T-helper 22 cell (primary cell): ENCODE measurements around the gene OR6S1.
A peak's percentile ranks its signal among the peaks of the same experiment; 100 is the strongest.
"Not testable (repeated sequence)": the region's sequence is repeated elsewhere in the genome, so short reads cannot be mapped to it uniquely, and the experiment has no call there.

Experiments
- DNase-seq: peaks from one replicate; pipeline ENCODE4 v3.0.0-alpha.2; 2020; ENCODE audit warnings: low read depth

Gene OR6S1

DNA sequence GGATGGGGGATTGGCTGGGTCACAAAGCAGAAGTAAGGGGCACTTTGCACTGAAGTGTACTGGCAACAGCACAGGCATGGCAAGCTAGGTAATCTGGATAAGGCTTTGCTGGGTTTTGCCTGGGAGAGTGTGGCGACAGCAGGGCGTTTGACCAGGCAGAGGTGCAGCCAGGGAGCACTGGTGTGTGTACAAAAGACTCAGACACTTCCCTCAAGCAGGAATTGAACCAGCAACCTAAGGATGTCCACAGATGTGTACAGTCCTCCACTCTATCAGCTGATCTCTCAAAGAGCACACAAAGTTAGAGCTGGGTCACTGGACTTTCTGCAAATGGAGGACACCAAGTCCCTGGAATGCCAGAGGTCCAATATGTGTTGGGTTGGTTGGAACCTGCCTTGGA is 27.5 kb upstream of the OR6S1 start:
- no peak for DNase-seq

DNA sequence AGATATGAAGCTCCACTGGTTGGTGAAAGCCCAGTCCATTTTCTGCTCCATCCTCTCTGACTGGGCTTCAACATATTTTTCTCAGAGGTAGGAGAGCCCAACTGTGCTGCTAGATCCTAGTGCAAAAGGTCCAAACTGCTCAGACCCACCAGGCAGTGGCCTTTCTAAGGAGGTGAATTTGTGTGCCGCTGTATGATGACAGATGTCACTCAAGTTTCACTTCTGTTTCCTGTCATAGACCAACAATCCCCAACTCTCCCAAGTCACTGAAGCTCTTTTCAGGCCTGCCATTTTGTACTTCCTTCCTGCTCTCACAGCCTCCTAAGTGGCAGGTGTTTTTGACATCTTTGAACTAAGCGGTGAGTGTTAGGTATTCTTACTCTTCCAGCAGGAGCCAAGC is 26.5 kb upstream of the OR6S1 start:
- no peak for DNase-seq

DNA sequence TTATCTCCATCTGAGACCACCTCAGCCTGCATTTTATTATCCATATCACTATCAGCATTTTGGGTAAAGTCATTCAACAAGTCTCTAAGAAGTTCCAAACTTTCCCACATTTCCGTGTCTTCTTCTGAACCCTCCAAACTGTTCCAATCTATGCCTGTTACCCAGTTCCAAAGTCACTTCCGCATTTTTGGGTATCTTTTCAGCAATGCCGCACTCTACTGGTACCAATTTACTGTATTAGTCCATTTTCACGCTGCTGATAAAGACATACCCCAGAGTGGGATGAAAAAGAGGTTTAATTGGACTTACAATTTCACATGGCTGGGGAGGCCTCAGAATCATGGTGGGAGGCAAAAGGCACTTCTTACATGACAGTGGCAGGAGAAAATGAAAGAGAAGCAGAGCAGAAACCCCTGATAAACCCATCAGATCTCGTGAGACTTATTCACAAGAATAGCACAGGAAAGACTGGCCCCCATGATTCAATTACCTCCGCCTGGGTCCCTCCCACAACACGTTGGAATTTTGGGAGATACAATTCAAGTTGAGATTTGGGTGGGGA is 25.0 kb upstream of the OR6S1 start:
- not testable (repeated sequence) for DNase-seq

DNA sequence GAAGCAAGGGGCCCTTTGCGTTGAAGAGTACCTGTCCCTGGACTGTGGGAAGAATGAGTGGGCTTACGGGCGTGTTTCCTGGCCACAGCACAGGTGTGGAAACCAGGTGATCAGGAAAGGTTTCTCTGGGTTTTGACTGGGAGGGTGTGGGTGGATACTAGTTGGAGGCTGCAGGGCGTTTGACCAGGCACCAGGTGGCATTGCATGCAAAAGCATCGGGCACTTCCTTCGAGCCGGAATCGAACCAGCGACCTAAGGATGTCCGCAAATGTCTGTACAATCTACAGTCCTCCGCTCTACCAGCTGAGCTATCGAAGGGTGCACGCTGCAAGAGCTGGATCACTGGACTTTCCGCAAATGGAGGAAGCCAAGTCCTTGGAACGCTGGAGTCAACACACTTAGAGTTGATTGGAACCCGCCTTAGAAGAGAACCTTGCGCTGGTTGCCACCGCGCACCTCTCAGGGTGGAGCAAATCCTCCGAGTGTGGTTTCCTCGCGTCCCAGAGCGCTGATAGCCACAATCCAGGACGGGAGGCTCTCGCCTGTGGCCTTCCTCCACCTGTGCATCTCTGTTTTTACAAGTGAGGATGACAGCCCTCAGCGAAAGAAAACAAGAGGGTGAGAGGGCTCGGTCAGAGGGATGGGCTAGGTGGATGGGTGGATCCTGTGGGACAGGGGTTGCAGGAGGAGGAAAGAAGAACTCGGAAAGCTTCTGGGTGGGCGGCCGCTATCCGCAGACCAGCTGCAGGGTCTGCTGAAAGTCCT is 21.7 kb upstream of the OR6S1 start:
- peak; percentile 59 for DNase-seq

DNA sequence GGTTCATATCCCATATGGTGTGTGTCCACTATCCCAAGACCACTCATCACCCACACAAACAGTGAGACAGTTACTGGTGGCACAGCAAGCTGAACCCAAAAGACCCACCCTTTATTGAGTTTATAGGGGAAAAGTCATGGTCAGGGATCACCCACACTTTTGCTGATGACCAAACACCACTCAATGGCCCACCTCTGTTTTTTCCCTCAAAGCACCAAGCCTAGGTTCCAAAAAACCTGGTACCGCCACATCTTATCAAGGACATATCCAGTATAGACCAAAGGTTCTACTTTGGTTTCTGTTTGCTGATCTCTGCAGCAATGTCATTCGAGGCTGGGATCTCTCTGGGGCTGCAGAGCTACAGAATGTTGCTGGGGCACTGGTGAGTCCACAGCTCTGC is 19.7 kb upstream of the OR6S1 start:
- DNase-seq: no peak

DNA sequence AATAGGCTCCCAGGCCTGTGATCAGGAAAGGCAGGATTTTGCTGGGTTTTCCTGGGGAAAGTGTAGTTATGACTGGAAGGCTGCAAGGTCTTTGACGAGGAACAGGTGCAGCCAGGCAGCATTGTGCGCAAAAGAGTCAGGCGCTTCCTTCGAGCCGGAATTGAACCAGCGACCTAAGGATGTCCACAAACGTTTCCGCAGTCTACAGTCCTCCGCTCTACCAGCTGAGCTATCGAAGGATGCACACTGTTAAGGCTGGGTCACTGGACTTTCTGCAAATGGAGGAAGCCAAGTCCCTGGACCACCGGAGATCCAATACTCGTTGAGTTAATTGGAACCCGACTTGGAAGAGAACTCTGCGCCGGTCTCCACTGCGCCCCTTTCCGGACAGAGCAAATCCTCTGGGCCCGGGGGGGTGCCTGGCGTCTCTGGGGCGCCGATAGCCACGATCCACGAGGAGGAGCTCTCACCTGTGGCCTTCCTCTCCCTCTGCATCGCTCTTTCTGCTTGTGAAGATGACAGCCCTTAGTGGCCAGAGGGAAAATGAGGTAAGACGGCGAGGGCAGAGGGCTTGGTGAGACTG is 18.4 kb upstream of the OR6S1 start:
- DNase-seq: no peak

DNA sequence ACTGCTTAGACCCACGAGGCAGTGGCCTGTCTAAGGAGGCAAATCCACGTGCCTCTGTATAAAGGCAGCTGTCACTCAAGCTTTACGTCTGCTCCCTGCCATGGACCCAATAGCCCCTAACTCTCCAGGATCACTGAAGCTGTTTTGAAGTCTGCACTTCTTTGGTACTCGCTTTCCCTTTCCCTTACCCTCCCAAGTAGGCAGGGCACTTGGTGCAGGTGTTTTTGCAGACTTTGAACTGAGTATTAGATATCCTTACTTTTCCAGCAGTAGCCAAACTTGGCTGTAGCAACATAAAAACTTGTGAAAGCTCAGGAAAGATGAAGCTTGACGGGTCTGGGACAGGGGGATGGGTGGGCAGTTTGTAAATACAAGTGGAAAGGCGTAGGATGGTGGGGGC is 17.8 kb upstream of the OR6S1 start:
- no peak for DNase-seq

DNA sequence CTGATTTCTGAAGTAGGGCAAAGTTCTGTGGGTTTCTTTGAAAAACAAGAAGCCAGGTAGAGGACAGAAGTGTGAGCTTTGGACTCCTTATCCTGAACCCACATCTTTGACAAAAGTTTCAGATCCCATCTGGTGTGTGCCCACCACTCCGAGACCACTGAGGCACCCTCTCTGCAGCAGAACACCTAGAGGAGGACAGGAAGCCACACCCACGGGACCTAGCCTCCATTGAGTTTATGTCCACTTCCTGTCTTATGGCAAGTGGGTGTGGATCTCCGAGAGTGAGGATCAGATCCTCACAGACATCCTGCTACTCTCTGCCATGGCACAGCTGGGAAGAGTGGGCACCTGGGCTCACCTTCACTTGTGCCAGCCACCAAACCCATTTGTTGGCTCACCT is 16.8 kb upstream of the OR6S1 start:
- no peak for DNase-seq

DNA sequence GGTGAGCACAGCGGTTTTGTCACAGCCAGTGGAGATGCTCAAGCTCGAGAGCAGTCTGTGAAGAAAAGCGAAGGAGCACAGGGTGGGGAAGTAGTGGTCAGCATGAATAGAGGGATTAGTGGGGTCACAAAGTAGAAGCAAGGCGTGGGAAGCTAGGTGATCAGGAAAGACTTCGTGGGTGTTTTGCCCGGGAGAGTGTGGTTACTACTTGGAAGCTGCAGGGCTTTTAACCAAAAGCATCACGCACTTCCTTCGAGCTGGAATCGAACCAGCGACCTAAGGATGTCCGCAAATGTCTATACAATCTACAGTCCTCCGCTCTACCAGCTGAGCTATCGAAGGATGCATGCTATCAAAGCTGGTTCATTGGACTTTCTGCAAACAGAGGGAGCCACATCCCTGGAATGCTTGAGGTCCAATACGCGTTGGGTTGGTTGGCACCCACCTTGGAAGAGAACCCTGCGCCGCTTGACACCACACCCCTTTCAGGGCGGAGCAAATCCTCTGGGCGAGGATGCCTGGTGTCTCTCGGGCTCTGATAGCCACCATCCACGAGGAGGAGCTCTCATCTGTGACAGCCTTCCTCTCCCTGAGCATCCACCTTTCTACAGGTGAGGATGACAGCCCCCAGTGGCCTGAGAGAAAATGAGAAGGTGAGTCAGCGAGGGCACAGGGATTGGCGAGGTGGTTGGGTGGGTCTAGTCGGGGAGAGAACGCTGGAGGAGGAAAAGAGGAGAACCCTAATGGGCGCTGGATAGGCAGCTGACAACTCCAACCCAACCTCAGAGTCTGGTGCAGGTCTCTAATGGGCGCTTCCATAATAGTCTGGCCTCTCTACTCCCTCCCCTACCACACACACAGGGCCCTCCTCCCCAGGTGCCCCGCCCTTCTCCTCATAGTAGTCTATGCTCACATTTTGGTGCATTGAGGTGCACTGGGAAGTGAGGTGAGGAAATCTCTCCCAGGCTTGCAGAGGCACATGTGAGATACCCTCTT is 16.0 kb upstream of the OR6S1 start:
- no peak for DNase-seq

DNA sequence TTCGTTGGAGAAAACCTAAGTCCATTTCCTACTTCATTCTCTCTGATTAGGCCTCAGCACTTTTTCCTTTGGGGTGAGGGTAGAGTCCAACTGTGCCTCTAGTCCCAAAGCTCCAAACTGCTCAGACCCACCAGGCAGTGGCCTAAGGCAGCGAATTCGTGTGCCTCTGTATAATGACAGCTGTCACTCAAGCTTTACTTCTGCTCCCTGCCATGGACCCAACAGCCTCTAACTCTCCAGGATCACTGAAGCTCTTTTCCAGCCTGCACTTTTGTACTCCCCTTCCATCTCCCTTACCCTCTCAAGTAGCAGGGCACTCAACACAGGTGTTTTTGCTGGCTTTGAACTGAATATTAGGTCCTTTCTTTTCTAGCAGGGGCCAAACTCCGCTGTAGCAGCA is 14.8 kb upstream of the OR6S1 start:
- DNase-seq: no peak

DNA sequence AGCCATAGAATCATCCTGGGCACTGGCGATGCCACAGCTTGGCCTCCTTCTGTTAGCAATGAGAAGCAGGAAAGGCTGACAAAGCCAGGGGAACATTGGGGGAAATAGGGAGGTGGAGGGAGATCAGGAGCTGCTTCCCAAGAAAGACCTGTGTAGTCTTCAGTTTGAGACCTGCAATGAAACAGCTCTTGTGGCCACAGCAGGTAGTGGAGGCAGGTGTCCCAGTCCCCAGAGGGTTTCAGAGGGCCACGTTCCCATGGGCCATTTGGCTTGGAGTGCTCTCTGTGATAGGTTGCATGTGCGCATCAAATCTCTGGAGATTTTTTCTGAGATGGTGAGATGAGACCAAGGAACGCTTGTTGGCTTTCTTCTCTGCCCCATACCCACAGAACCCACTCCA is 14.4 kb upstream of the OR6S1 start:
- no peak for DNase-seq

DNA sequence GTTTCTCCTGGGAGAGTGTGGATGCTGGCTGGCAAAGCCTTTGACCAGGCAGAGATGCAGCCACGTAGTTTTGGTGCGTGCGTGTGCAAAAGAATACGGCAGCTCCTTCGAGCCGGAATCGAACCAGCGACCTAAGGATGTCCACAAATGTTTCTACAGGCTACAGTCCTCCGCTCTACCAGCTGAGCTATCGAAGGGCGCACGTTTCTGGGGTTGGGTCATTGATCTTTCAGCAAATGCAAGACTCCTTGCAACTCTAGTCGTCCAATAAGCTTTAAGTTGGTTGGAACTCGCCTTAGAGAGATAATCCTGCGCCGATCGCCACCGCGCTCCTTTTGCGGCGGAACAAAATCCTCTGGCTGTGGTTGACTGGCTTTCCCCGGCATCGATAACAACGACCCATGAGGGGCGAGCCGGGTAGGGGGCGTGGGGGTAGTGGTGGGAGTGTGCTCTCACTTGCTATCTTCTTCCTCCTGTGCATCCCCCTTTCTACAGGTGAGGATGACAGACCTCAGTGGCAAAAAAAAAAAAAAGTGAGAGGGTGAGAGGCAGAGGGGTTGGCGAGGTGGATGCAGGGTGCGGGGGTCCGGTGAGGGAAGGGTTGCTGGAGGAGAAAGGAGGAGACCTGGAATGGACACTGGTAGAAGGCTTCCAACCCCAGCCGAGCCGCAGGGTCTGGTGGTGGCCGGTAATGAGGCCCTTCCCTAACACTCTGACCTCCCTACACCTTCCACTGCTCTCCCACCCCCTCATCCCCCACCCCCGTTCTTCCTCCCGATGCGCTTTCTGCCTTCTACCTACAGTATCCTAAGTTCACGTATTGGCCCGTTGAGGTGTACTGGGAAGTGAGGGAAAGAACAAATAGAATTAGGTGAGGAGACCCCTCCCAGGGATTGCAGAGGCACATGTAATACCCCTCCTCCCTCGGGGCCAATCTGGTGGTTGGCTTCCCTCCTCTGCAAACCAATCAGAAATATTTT is 11.8 kb upstream of the OR6S1 start:
- DNase-seq: no peak

DNA sequence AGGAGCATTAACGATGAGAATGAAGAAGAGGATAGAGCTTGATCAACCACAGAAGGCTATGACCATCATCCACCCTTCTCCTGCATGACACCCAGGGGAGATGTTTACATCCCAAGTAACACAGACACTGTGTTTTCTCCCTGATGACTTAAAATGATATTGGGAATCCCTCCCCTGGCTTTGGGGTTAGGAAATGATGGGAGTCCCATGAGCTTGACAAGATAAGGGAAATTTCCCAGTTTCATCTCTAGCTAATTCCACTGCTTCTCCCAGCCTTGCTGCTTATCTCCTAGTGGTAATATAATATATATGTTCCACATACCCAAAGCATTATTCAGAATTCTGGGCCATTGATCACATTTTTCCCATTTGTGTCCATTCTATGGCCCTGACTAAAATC is 4.0 kb upstream of the OR6S1 start:
- DNase-seq: no peak

DNA sequence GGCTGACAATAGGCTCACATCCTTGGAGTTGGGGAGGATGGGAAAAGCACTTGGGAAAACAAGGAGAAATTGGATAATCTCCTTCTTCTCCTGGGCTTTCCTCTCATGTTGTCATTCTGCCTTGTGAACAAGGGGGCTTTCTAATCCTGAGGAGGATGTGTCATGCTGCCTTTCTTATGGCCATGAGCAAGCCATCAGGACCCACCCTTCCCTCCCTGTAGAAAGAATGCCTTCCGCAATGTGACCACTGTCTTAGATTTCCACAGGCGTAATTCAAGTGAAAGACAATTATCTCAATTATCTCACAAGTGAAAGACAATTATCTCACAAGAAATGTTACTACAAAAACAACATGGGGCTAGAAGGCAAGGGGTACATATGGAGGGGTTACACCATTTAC is 3.0 kb upstream of the OR6S1 start:
- DNase-seq: no peak

DNA sequence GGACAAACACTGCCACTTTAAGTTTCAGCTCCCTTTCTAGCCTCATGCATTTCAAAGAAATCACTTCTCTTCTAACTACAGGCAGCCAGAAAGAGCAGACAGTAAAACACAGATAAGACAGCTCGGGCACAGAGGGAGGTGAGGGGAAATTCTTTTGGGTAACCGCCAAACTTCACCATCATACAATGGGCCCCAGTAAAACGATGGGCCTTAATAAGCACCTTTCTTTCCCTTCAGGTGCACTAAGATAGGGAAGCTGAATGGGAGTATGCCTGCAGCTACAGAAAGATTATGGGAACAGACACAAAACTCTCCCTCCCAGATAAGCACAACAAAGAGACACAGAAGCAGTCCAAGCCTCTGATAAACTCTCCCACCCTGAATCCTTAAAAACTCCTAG is 1.3 kb upstream of the OR6S1 start:
- not testable (repeated sequence) for DNase-seq

DNA sequence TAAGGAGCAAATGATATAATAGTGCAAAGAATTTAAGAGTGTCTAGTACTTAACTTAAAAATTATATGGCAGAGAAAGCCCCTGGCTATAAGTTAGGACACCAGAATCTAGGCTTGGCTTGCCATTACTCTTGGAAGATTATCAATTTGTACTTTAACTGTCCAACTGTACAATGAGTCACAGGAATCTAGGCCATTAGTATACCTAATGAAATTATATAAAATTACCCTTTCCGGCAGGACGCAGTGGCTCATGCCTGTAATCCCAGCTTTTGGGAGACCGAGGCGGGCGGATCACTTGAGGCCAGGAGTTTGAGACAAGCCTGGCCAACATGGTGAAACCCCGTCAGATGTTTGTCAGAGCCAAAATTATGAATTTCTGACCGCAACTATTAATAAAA is 691 bp upstream of the OR6S1 start:
- DNase-seq: no peak

DNA sequence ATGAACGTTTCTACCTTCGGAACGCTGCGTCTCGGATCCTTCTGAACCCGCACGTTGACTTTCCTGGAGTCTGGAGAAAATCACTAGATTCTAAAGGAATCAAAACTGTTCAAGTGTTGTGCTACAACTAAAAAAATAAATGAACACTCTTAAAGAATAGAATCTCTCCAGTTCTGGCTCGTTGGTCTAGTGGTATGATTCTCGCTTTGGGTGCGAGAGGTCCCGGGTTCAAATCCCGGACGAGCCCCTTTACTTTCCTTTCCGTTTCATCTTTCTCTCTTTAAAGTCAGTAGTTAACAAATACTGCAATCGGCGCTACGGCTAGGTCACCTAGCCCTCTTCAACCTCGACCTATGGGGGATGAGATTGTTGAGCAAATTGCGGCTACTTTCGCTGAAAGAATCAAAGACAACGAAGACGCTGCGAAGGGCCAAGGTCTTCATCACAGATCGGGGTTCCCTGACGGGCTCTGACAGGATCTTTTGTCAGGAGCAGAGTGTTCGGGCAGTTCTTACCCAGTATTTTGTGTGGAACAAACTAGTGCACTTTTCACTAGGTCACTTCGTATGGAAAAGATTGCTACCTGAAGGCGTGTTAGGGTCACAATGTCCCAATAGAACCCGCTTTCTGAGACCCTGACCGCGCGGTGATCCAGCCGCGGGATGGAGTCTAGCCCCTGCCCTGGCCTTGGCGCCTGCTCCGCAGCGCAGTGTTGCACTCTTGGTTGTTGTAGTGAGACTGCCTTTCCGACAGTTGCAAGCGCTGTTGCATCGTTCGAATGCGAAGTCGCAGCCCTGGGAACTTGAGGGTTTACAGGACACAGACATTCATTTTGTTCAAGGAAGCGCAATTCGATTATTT is 8.4 kb downstream of the OR6S1 start:
- DNase-seq: peak; percentile 36

DNA sequence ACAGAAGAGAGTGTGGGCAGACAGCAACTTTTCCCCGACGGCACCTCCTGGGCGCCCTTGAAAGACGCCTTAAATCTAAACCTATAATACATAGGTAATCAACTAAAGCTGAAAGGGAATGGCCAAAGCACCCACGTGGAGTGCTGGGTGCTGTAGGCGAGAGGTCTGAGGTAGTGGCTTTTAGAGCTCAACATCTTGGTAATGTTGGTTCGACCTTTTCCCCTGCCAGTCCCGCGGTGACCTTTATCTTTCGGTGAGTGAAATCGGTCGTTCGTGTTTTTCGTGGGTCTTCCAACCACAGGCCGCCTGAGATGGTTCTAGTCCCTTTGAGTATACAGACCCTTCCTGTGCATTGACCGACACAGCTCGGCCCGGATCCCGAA is 9.1 kb downstream of the OR6S1 start:
- DNase-seq: no peak

DNA sequence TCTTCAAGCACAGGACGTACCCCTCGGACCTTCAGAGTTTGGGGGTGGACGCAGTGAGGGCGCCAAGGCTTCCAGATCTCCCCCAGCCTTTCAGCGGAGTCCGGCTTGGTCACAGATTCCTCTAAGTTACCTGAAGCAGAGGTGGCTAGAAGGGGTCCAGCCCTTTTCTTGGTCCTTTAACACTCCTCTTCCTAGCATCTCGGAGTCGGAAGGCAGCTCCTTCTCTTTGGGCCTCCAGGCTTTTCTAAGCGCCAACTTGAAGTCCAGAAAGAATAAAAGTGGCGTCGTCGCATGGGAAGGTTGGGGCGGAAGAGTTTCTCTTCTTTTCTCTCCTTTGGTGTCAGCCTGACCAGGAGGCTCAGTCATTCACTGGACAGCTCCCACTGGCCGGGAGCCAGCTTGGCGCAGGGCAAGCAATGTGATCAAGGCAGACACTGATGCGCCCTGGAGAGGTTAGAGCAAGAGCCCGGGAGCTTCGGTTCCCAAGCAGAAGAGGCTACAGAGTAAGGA is 9.6 kb downstream of the OR6S1 start:
- no peak for DNase-seq
